ENCODE measurements around the gene TBC1D9.

TBC1D9 gene

GRCh38 chr4:140644470-140645185, 111.6 kb downstream of the TBC1D9 start:
- DNase-seq = no peak

GRCh38 chr4:140643571-140644055, 112.6 kb downstream of the TBC1D9 start:
- DNase-seq = no peak

- no peak for DNase-seq
Measured at GRCh38 chr4:140642674-140643437, 113.3 kb downstream of the TBC1D9 start.

GRCh38 chr4:140641789-140642439, 114.3 kb downstream of the TBC1D9 start:
- DNase-seq = no peak

- DNase-seq = no peak
Measured at GRCh38 chr4:140641105-140641555, 115.1 kb downstream of the TBC1D9 start.

GRCh38 chr4:140640150-140640748, 115.9 kb downstream of the TBC1D9 start:
- no peak for DNase-seq

- no peak for DNase-seq
Measured at GRCh38 chr4:140639066-140639465, 117.1 kb downstream of the TBC1D9 start.

- DNase-seq = peak; percentile 1
Measured at GRCh38 chr4:140637836-140638235, 118.3 kb downstream of the TBC1D9 start.

- no peak for DNase-seq
Measured at GRCh38 chr4:140635606-140636005, 120.6 kb downstream of the TBC1D9 start.

GRCh38 chr4:140633951-140634350, 122.2 kb downstream of the TBC1D9 start:
- DNase-seq = no peak

- no peak for DNase-seq
Measured at GRCh38 chr4:140633124-140633523, 123.1 kb downstream of the TBC1D9 start.

GRCh38 chr4:140630246-140630645, 125.9 kb downstream of the TBC1D9 start:
- DNase-seq = no peak

GRCh38 chr4:140628016-140628415, 128.2 kb downstream of the TBC1D9 start:
- DNase-seq = no peak

- no peak for DNase-seq
Measured at GRCh38 chr4:140626661-140627376, 129.4 kb downstream of the TBC1D9 start.

GRCh38 chr4:140622333-140622958, 133.7 kb downstream of the TBC1D9 start:
- DNase-seq = no peak

- no peak for DNase-seq
Measured at GRCh38 chr4:140621161-140621560, 135.0 kb downstream of the TBC1D9 start.

- DNase-seq = no peak
Measured at GRCh38 chr4:140617499-140618248, 138.5 kb downstream of the TBC1D9 start.

- no peak for DNase-seq
Measured at GRCh38 chr4:140615451-140615850, 140.7 kb downstream of the TBC1D9 start.

- no peak for DNase-seq
Measured at GRCh38 chr4:140612357-140612756, 143.8 kb downstream of the TBC1D9 start.

GRCh38 chr4:140611854-140612253, 144.3 kb downstream of the TBC1D9 start:
- DNase-seq = no peak
